ENCODE data around the gene ABCB1.

DNA sequence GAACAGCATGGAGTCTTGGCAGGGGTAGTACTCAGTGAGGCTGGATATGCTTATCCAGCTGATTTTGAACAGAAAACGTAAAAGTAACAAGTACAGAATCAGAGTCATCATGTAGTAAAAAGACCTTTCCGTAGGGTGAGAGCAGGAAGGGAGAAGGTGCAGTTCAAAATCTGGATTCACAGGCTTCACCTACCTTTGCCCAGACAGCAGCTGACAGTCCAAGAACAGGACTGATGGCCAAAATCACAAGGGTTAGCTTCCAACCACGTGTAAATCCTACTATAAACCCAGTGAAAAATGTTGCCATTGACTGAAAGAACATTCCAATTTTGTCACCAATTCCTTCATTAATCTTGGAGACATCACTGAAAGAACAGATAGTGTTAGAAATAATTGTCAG is 34.8 kb downstream of the ABCB1 start:
- TF ChIP-seq, protein P1, sequence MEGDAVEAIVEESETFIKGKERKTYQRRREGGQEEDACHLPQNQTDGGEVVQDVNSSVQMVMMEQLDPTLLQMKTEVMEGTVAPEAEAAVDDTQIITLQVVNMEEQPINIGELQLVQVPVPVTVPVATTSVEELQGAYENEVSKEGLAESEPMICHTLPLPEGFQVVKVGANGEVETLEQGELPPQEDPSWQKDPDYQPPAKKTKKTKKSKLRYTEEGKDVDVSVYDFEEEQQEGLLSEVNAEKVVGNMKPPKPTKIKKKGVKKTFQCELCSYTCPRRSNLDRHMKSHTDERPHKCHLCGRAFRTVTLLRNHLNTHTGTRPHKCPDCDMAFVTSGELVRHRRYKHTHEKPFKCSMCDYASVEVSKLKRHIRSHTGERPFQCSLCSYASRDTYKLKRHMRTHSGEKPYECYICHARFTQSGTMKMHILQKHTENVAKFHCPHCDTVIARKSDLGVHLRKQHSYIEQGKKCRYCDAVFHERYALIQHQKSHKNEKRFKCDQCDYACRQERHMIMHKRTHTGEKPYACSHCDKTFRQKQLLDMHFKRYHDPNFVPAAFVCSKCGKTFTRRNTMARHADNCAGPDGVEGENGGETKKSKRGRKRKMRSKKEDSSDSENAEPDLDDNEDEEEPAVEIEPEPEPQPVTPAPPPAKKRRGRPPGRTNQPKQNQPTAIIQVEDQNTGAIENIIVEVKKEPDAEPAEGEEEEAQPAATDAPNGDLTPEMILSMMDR (optimal IDR thresholded peaks at IDR 0.05 in 1 of 3, IDR thresholded peaks at IDR 0.05 in 1 of 3, conservative IDR thresholded peaks at IDR 0.05 in 1 of 3; ENCODE audit: extremely low read depth in 1 of 3, insufficient read depth in 2 of 3, low read length in 3 of 3), result no peak
- no peak for TF ChIP-seq EZH2 (IDR thresholded peaks at IDR 0.05; ENCODE audit: low read length)

Data from keratinocyte (primary cell).